HTERT RPE-1 (cell line): Measurements from ENCODE around the gene MMP3.

Source experiments
- in situ Hi-C: fragments of 300-500 bp; cut with MboI; formaldehyde crosslinking; loops from 4 replicates; pipeline ENCODE4 v1.14.3; 2020; ENCODE audit warnings: low sequenced_read_pairs

Gene MMP3

DNA sequence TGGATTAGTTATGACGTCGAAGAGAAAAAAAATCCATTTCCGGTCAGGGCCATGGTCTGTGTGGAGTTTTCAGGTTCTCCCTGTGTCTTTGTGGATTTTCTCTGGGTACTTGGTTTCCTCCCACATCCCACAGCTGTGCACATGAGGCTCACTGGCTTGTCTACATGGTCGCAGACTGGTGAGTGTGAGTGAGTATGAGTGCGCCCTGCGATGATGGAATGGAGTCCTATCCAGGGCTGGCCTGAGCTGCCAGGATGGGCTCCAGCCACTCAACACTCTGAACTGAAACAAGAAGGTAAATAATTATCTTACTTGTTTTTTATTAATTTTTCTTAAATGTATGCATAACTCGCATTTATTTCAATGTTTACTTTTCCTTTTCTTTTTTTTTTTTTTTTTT, 10.8 kb downstream of the MMP3 start:
- in situ Hi-C loops: no loop called here

GRCh38 chr11:102831489-102832440, 11.6 kb downstream of the MMP3 start:
- in situ Hi-C loops: no loop called here

DNA sequence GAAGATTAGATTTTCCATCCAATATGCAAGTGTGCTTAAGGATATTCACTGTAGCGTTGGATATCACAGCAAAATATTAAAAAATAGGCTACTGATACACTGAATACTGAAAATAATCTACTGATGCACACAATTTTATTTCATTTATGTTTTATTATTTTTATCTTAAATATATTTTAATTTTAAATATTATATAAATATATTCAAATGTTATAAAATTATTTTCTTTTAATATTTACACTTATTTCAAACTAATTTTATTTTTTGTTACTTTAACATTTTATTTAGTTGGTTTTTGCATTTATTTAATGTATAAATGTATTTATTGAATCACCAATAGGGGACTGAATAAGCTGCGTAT, 12.3 kb downstream of the MMP3 start:
- in situ Hi-C loops: no loop called here

GRCh38 chr11:102830001-102830727, 13.2 kb downstream of the MMP3 start:
- in situ Hi-C loops: no loop called here

- in situ Hi-C loops: no loop called here
These were observed 14.0 kb downstream of the MMP3 start for GRCh38 chr11:102829316-102830000.

GRCh38 chr11:102824556-102824955, 18.9 kb downstream of the MMP3 start:
- in situ Hi-C loops: no loop called here

DNA sequence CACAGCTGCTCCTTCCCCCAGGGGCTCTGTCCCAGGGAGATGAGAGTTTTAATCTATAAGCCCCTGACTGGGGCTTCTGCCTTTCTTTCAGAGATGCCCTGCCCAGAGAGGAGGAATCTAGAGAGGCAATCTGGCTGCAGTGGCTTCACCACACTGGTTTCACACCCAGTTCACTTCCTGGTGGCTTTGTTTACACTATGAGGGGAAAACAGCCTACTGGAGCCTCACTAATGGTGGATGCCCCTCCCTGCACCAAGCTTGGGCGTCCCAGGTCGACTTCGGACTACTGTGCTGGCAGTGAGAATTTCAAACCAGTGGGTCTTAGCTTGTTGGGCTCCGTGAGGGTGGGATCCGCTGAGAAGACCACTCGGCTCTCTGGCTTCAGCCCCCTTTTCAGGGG, 23.9 kb downstream of the MMP3 start:
- in situ Hi-C loops: no loop called here

GRCh38 chr11:102813484-102813883, 29.9 kb downstream of the MMP3 start:
- in situ Hi-C loops: no loop called here

DNA sequence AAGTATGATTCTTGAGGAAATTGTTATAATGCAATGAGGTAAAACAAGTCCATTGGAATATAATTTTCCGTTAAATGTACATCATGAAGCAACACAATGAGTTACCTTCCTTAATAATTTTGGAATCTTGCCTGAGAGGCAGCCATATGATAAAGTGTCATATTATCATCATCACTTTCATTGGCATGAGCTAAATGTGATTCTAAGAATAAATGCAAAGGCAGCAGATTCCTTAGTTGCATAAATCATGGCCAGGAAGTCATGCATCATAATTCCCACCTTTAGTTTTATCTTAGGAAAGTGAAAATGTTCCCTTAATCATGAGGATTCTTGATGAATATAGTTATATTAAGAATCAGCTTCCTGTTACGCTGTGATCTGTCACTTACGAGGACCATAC, 31.2 kb downstream of the MMP3 start:
- in situ Hi-C loops: no loop called here

DNA sequence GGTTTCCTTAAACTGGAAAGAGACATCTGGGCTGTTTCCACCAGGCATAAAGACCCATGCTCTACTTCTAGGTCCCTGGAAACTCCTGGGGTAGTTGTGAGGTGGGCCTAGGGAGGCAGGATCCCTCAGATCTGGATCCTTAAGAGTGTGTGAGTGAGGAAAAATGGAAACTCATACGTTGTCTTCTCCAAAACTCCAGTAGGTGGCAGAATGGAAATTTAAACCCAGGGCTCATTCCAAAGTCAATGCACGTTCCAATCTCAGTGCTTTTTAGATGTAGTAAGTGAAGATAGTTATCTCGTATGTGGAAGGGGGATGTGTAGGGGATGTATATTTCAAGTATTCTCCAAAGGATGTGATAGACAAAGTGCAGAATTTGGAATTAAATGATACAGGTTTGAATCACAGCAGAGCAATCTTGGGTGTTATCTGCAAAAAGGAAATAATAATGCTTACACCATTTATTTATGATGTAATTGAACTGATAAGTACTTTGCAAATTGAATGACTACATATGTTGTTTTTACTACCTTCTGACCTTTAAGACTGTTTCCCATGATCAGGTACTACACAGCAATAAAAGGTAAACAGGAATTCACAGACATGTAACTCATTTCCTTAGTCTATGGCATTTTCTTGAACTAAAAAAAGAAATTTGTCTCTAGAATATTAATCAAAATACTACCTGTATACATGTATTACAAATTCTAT, 32.3 kb downstream of the MMP3 start:
- in situ Hi-C loops: no loop called here

DNA sequence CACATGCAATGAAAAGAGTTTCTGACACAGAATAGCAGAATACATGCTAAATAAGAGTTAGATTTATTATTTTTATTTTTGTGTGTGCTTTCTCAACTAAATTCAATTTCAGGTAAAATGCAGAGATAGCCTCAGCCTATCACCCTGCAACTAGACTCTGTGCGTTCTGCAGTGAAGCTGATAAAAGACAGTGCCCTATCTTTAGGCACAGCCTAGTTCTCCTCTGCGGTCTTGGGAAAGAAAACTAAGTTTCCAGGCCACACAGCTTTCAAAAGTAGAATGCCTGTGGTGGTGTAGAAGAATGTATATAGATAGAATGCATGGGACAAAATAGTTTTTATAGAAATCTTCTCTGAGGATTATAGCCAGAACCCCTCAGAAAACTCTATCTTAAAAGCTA, 33.4 kb downstream of the MMP3 start:
- in situ Hi-C loops: no loop called here

DNA sequence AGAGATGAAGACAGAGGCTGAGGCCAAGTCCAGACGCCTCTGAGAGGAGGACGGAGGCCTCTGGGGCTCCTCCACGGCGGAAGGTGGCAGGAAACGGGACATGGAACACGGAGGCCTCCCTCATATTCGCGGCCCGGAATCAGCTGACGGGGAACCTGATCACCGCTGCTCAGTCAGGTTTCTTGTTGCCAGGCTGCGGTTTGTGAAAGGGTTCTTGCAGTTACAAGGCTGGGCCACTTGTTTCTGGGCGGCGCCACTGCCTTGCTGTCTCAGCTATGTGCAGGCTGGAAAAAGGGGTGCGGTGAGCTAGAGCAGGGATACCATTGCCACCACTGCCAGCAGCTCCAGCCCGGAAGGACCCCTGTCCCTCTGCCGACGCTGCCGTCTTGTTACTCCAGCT, 35.5 kb downstream of the MMP3 start:
- in situ Hi-C loops: no loop called here

DNA sequence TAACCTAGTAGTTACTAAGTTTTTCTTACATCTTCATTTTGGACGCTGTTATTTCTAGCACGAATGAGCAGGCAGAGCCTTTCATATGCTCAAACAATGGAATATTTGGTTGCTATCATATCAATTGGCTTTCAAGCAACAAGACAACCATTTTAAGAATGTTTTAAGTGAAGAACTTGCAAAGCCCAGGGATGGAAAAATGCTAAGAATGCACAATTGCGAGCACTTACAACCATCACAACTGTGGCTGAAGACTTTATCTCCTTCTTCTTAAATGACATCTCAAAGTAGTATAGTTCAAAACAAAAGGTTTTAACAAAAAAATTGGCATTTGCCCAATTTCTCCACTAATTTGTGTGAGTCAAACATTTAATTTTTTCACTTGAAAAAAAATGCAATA, 37.1 kb downstream of the MMP3 start:
- in situ Hi-C loops: no loop called here

DNA sequence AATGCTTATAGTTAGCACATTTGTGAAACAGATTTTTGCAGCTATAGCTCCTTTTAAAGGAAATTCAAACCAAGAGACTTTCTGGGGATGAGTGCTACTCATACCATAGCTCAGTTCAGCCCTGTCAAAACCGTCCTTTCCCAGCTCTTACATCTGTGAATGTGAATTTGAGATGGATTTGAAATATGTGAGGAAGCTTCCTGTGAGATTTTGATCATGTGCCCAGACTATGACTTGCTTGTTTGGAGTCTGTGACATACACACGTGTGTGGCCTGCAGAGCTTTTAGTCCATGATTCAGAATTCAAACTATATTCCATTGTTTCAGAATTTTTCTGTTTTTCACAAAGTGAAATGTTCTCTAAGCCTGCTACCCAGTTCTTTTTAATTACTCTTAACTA, 41.1 kb downstream of the MMP3 start:
- in situ Hi-C loops: no loop called here

GRCh38 chr11:102800767-102801166, 42.6 kb downstream of the MMP3 start:
- in situ Hi-C loops: no loop called here

GRCh38 chr11:102799681-102800340, 43.6 kb downstream of the MMP3 start:
- in situ Hi-C loops: no loop called here

- in situ Hi-C loops: no loop called here
These were observed 45.2 kb downstream of the MMP3 start, which contains the start of gene MMP1 for GRCh38 chr11:102798012-102798746. TSS of gene MMP1 (minus strand) at chr11:102798160. CDS start at chr11:102798092, 68 bp downstream.

DNA sequence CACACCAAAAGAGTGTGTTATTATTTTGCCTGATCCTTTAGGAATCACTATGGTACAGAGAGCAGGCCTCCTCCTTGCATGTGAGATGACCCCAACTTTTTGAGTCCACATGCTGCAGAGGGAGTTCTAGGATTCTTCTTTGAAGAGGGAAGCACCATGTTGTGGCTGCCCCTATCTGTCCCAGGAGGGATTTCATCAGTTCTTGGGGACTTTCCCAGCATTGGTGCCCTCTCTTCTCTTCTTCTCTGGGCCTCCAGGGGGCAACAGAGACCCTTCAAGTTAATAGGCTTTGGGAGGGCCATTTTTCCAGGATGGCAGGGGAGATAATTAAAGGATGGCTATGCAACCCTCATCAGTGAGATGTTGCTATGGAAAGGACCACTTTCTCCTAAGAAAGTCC, 49.0 kb downstream of the MMP3 start:
- in situ Hi-C loops: no loop called here

- in situ Hi-C loops: no loop called here
These were observed 49.6 kb downstream of the MMP3 start for GRCh38 chr11:102793677-102794290.
